GM12874 (cell line): Measurements from ENCODE around the gene HOOK1.
A peak's percentile ranks its signal among the peaks of the same experiment; 100 is the strongest.

Experiments used
- CTCF ChIP-seq: IDR thresholded peaks from 2 replicates; pipeline ENCODE4 v1.5.1; 2011; ENCODE audit warnings: low read depth, mild to moderate bottlenecking, control low read depth, low read length, moderate library complexity; ENCODE audit not compliant: insufficient read depth

HOOK1 gene

GRCh38 chr1:59901770-59902388 lies 87.1 kb downstream of the HOOK1 start:
- TF ChIP-seq CTCF: no peak

- peak; percentile 41; the same call in 1 of the 2 replicates for TF ChIP-seq CTCF
These were observed 88.5 kb downstream of the HOOK1 start for GRCh38 chr1:59903141-59903754.

- TF ChIP-seq CTCF: no peak
These were observed 92.2 kb downstream of the HOOK1 start for GRCh38 chr1:59906931-59907330.

GRCh38 chr1:59908084-59908483 lies 93.3 kb downstream of the HOOK1 start:
- no peak for TF ChIP-seq CTCF

GRCh38 chr1:59908682-59909081 lies 93.9 kb downstream of the HOOK1 start:
- TF ChIP-seq CTCF: no peak

GRCh38 chr1:59915516-59915915 lies 100.8 kb downstream of the HOOK1 start:
- no peak for TF ChIP-seq CTCF

GRCh38 chr1:59917026-59917784 lies 102.5 kb downstream of the HOOK1 start:
- no peak for TF ChIP-seq CTCF
